Measurements from ENCODE around the gene CLK1. TPM values are rescaled to one million over a fixed set of nuclear protein-coding genes. Genes with fewer than 3 reads are reported as not detected.

The CLK1 gene
- total RNA-seq, 2 donors from 2014 or later, result 54.9 to 62.8 TPM

GRCh38 chr2:200871151-200871550 lies 6.7 kb upstream of the CLK1 start:
- no peaks in the 10 kb centered on the region for H3K4me1 ChIP-seq (ENCODE audit: control insufficient read depth, insufficient read depth, low read length)
- no peak for DNase-seq
- no peak overlapping the region for H3K27ac Mint-ChIP-seq
- H3K9me3 Mint-ChIP-seq, result no peaks in the 10 kb centered on the region
- no peak overlapping the region for H3K4me3 ChIP-seq (ENCODE audit: low read length)
- H3K27ac ChIP-seq (ENCODE audit: low read depth, low read length), result no peak overlapping the region
- TF ChIP-seq CTCF (conservative IDR thresholded peaks at IDR 0.05), result no peak
- H3K9me3 ChIP-seq (ENCODE audit: control insufficient read depth, low read length), result no peaks in the 10 kb centered on the region
- no peak overlapping the region for H3K4me3 Mint-ChIP-seq
- H3K27me3 ChIP-seq (ENCODE audit: control insufficient read depth, insufficient read depth, low read length, poor library complexity, severe bottlenecking), result no peaks in the 10 kb centered on the region
- no peak overlapping the region for H3K9ac ChIP-seq (ENCODE audit: extremely low read depth, low read length, poor library complexity, severe bottlenecking)
- peaks cover 40% of the 10 kb centered on the region for H3K36me3 ChIP-seq (ENCODE audit: control insufficient read depth, insufficient read depth, low read length)
- peaks cover 40% of the 10 kb centered on the region for H3K36me3 Mint-ChIP-seq (ENCODE audit: low read depth)
- WGBS, 2 experiments (ENCODE audit: insufficient coverage in 1 of 2, insufficient read length in 1 of 2), result 70 to 98% methylated on average over 2 to 3 of the region's 3 CpGs
- peaks cover 1% of the 10 kb centered on the region for H3K27me3 Mint-ChIP-seq (ENCODE audit: insufficient read depth)
- H3K4me1 Mint-ChIP-seq, result peaks cover 8% of the 10 kb centered on the region

- Mint-ChIP-seq H3K4me1 (peaks cover 10% of the 10 kb centered on the region), H3K27me3 (ENCODE audit: insufficient read depth) (peaks cover 1% of the 10 kb centered on the region), H3K36me3 (ENCODE audit: low read depth) (peaks cover 23% of the 10 kb centered on the region), H3K27ac (peak overlapping the region; percentile 40), H3K9me3 (no peaks in the 10 kb centered on the region), H3K4me3 (no peak overlapping the region)
- Histone ChIP-seq H3K9me3 (ENCODE audit: control insufficient read depth, low read length) (no peaks in the 10 kb centered on the region), H3K4me3 (ENCODE audit: low read length) (peak overlapping the region; percentile 54), H3K27me3 (ENCODE audit: control insufficient read depth, insufficient read depth, low read length, poor library complexity, severe bottlenecking) (no peaks in the 10 kb centered on the region), H3K36me3 (ENCODE audit: control insufficient read depth, insufficient read depth, low read length) (peaks cover 21% of the 10 kb centered on the region), H3K4me1 (ENCODE audit: control insufficient read depth, insufficient read depth, low read length) (no peaks in the 10 kb centered on the region), H3K27ac (ENCODE audit: low read depth, low read length) (no peak overlapping the region), H3K9ac (ENCODE audit: extremely low read depth, low read length, poor library complexity, severe bottlenecking) (peak overlapping the region; percentile 34)
- no peak for TF ChIP-seq CTCF (conservative IDR thresholded peaks at IDR 0.05)
- WGBS, 2 experiments (ENCODE audit: insufficient coverage in 1 of 2, insufficient read length in 1 of 2), result 90 to 93% methylated on average over 2 of the region's 2 CpGs
- peak; percentile 69 for DNase-seq
Measured at GRCh38 chr2:200869014-200869413, 4.6 kb upstream of the CLK1 start.

- no peaks in the 10 kb centered on the region for H3K27me3 ChIP-seq (ENCODE audit: control insufficient read depth, insufficient read depth, low read length, poor library complexity, severe bottlenecking)
- H3K4me3 Mint-ChIP-seq, result peak overlapping the region; percentile 92
- peak; percentile 65 for DNase-seq
- no peaks in the 10 kb centered on the region for H3K9me3 Mint-ChIP-seq
- H3K27me3 Mint-ChIP-seq (ENCODE audit: insufficient read depth), result peaks cover 1% of the 10 kb centered on the region
- WGBS, 2 experiments (ENCODE audit: insufficient coverage in 1 of 2, insufficient read length in 1 of 2), result 0% methylated on average over 15 to 19 of the region's 19 CpGs
- TF ChIP-seq CTCF (conservative IDR thresholded peaks at IDR 0.05), result no peak
- peak overlapping the region; percentile 99 for H3K27ac Mint-ChIP-seq
- peaks cover 32% of the 10 kb centered on the region for H3K36me3 Mint-ChIP-seq (ENCODE audit: low read depth)
- H3K4me3 ChIP-seq (ENCODE audit: low read length), result peak overlapping the region; percentile 91
- no peaks in the 10 kb centered on the region for H3K9me3 ChIP-seq (ENCODE audit: control insufficient read depth, low read length)
- peak overlapping the region; percentile 99 for H3K9ac ChIP-seq (ENCODE audit: extremely low read depth, low read length, poor library complexity, severe bottlenecking)
- H3K4me1 Mint-ChIP-seq, result peaks cover 15% of the 10 kb centered on the region
- H3K36me3 ChIP-seq (ENCODE audit: control insufficient read depth, insufficient read depth, low read length), result peaks cover 33% of the 10 kb centered on the region
- peak overlapping the region; percentile 98 for H3K27ac ChIP-seq (ENCODE audit: low read depth, low read length)
- H3K4me1 ChIP-seq (ENCODE audit: control insufficient read depth, insufficient read depth, low read length), result no peaks in the 10 kb centered on the region
Measured at GRCh38 chr2:200863782-200864175, 679 bp downstream of the CLK1 start.

Measured in endodermal cell (in vitro differentiated cells).